ENCODE measurements around the gene CLNK.
A peak's percentile ranks its signal among the peaks of the same experiment; 100 is the strongest.

CLNK gene

GRCh38 chr4:10569491-10569890, 115.1 kb downstream of the CLNK start:
- DNase-seq: no peak

DNA sequence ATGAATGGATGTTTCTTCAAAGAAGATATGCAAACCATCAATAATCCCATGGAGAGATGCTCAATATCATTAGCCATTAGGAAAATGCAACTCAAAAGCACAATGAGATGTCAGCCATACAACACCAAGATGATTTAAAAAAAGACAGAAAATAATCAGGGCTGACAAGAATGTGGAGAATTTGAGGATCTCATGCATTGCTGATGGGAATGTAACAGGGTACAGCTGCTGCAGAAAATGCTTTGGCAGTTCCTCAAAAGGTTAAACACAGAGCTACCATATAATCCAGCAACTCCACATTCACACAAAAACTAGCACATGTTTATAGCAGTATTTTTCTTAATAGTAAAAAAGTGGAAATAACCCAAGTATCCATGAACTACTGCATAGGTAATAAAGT, 116.8 kb downstream of the CLNK start:
- no peak for DNase-seq

GRCh38 chr4:10565166-10565780, 119.3 kb downstream of the CLNK start:
- DNase-seq: no peak

- peak; percentile 13 for DNase-seq
Measured at GRCh38 chr4:10554694-10555093, 129.9 kb downstream of the CLNK start.

DNA sequence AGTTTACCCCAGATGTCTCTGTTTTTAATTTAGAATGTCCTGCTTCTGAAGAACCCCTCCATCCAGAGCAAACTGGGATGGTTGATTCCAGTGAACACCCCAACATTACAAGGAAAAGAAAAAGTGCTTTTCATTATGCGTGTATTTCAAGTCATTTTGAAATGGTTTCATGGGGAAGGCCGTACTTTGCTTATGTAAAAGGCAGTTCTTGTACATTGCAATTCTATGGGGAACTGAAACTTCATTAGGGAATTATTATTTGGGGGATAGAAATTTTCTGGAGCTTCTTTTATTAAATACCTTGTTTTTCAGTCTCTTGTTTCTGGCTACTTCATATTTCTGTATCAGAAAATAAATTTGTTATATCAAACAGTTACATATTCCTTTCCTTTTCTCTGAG, 130.4 kb downstream of the CLNK start:
- no peak for DNase-seq

DNA sequence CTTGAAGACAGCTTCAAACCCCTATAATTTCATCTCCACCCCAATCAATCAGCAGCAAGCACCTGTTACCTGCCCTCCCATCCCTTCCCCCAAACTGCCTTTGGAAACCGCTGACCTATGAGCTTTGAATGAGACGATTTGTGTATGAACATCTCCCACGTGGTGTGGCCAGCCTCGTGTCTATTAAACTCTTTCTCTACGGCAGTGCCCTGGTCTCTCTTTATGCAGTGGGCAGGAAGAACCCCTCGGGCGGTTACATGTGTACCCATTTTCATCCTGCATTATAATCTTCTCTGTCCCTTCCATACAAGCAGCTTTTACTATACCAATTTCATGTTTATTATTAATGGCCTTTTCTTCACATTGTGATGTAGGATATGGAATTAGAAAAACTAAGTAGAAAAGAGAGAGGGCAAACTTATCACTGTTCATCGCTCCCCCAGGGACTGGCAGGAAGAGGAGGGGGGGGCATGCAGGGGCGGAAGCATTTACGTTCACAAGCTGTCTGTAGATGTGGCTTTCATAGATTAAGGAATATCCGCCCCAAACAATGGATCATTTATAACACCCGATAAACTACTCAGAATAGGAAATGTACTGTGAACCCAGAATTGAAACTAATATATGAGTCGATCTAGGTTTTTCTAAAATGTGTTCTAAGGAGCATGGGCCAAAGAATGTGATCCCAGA, 131.8 kb downstream of the CLNK start:
- DNase-seq: no peak

- no peak for DNase-seq
Measured at GRCh38 chr4:10535912-10536311, 148.7 kb downstream of the CLNK start.

- no peak for DNase-seq
Measured at GRCh38 chr4:10534820-10535219, 149.7 kb downstream of the CLNK start.

DNA sequence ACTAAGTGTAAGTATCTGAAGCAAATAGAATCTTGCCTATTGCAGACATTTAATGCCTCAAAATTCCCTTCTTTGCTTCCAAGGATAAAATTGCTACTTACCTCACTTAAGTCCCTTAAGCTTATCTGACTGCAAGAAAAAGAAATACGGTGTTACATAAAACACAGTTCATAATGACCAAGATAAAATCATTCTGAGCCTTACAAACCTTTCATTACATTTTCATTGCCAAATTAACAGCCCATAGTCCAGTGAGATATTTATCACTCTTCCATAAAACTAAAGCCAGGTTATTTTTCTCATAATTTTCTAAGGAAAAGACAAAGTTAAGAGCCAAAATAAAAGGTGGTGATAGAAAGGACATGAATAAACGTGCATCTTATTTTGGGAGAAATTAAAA, 152.4 kb downstream of the CLNK start:
- no peak for DNase-seq

DNA sequence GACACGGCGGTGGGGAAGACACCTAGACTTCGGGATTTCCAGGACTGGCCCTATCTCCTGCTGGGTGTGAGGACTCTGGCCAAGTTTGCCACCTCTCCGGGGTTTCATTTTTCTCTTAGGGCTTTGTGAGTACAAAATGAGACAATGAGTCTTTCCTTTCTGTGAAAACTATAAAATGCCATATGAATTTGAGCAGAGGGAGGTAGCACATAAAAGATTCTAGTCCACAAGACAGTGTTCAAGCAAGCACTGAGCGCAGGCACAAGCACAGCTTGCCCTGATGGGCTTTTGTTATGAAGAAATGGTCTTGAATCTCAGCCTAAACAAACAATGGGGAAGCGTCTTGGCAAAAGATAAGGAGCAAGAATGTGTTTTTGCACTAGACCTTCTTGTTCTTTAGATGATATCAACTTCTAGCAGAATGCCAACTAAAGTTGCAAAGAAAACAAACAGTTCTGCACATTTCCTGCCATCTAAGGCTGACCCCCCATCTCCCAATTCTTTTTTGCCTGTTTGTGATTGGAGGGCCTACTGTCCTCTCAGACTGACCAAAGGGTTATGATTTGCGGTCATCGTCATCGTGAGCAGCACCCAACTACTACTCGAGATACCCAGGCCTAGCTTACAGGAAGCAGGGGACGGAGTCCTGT, 154.3 kb downstream of the CLNK start:
- DNase-seq: no peak

DNA sequence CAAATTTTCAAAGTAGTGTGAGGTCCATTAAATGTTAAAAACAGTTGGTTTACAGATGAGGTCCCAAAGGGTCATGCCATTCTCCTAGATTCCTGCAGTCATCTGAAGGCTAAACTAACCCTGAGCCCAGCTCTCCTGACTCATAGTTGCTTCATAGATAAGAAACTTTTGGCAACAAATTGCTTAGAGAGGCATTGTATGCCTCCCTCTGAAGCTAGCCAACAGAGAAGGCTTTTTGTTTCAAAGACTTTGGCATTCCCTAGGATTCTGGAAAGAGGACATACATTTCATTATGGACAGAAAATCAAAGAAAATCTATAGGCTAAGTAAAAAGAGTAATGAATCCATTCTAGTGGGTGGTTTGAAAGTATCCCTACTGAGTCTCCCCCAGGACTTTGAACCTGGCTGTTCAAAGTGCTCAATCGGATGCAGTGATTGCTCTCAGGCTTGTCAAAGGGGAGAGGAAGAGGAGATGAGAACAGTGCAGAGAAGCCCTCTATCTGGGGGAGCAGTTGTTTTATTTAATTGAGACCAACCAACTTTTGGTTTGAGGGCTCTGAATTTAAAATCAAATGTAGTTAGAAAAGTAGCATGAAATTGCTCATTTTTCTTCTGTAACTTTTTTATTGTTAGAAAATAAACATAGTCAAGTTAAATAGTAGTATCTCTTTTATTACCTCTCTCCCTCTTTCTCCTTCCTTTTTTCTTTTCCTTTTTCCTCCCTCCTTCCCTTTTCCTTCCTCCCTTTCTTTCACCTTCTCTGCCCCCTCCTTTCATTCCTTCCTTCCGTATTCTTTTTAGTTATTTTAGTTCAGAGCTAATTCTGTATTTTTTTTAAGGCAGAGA, 155.1 kb downstream of the CLNK start:
- DNase-seq: no peak

DNA sequence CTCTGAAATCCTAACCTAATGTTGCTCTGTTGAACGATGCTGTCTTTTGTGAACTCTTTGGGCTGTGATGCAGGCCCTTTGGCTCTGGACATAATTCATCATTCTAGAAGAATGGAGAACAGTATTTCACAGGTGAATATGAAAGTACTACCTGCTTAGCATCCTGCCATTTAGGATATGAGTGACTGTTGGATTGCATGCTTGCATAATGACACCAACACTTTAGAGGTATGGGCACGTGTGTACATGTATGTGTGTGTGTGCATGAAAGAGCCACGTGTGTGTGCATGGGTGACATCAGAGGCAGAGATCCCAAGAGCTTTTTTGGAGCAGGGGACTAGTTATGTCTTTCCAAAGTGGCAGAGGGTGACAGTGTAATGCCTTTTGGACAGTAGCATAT, 157.1 kb downstream of the CLNK start:
- DNase-seq: no peak

DNA sequence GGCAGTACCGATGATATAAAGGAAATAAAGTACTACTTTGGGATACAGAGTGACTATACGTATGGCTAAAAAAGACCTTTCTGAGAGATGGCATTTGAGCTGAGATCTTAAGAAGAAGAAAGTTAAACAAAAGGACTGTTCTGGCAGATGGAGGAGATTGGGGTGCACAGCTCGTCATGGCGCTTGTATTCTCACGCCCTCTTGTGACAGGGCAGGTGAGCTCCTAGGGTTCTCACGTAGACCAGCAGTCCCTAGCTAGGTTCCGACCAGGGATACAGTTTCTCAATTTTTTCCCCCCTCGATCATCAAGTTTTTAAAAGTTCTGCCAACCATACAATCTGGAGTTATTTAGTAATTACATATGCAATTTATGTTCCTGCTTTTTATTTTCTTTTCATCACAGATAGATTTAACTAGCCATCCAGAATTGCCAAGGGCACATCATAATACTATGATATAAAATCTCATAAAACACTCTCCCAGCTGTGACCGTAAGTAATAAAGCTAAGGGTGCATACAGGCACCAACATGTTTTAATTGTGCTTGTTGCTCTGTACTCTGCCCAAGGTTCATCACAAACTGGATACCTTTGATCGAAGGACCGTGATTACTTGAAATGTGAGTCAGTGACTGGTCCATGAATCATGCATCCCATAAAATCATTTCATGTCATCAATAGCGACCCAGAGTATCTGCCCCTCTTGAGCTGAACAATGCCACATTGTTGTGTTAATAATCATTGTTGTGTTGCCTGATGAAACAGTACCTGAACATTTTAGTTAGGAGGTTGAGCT, 157.9 kb downstream of the CLNK start:
- DNase-seq: no peak

GRCh38 chr4:10524196-10524833, 160.3 kb downstream of the CLNK start:
- DNase-seq: no peak

GRCh38 chr4:10521424-10521823, 163.1 kb downstream of the CLNK start:
- DNase-seq: no peak

DNA sequence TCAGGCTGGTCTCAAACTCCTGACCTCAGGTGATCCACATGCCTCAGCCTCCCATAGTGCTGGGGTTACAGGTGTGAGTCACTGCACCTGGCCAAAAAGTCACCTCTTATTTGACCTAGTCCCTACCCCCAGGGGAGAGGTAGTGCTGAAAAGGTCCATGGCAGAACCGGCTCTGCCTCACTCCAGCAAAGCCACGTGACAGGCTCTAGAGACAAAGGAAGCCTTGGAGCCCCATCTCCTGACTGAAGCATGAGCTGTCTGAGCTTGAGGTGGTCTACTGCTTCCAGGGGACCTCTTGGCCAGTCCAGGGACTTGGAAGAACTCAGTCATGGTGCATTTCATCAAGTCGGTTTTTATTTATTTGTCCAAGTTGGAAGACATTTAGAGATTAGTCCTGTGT, 174.8 kb downstream of the CLNK start:
- no peak for DNase-seq

- DNase-seq: no peak
Measured at GRCh38 chr4:10506077-10506476, 178.5 kb downstream of the CLNK start.

DNA sequence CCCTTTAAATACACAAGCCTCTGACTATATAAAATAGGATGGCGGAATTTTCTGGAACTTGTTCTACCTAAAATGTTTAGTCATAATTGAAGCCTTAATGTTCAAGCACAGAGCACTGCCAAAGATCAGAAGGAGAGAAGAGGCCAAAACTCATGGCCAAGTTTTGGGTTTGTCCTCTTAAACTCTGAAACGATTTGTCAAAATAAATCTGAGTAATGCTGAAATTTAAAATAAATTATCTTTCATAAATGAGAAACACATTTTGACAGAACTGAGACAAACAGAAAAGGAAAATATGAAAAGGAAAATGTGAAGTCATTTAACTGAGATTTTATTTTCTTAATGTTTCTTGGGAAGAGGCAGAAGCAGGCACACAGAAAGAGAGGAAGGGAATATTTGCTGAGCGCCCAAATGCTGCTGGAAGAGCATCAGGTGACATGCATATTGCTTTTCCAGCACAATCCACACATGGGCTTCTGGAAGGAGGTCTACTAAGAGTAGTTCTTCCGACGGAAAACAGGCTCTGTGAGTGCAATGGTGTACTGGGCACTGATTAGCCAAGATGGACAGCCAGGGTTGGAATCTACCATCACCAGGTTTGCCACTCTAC, 179.9 kb downstream of the CLNK start:
- DNase-seq: no peak

- DNase-seq: no peak
Measured at GRCh38 chr4:10502717-10503116, 181.9 kb downstream of the CLNK start.

GRCh38 chr4:10500776-10501175, 183.8 kb downstream of the CLNK start:
- no peak for DNase-seq

- no peak for DNase-seq
Measured at GRCh38 chr4:10496200-10496599, 188.4 kb downstream of the CLNK start.

DNA sequence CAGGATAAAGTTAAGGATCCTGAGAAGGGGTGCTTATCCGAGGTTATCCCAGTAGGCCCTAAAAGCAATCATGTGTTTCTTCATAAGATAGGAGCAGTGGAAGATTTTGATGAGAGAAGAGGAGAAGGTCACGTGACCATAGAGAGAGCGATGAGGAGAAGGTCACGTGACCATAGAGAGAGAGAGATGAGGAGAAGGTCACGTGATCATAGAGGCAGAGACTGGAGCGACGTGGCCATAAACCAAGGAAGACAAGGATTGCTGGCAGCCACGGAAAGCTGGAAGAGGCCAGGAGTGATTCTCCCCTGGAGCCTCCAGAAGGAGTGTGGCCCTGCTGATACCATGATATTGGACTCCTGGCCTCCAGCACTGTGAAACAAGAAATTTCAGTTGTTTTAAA, 188.9 kb downstream of the CLNK start:
- no peak for DNase-seq
